Uterus (tissue), 4 donors: ENCODE measurements around the gene MBNL3. TPM values are rescaled to one million over a fixed set of nuclear protein-coding genes. Genes with fewer than 3 reads are reported as not detected.

Source experiments
- DNase-seq, 2 donors: peaks; one replicate each; pipeline ENCODE4 v3.0.0-alpha.2; 2019 to 2020
- H3K27ac ChIP-seq, 2 donors: fragments of 200-600 bp; sonication (generic); 1 replicate in 1 of 2; 2 replicates in 1 of 2; pipeline ENCODE4 v1.5.1; 2016 to 2018
- H3K27me3 ChIP-seq, 2 donors: fragments of 200-600 bp; sonication (generic); one replicate each; pipeline ENCODE4 v1.5.1; 2018 to 2019; ENCODE audit warnings: control low read depth in 1 of 2
- H3K36me3 ChIP-seq, 2 donors: fragments of 200-600 bp; sonication (generic); one replicate each; pipeline ENCODE4 v1.5.1; 2019; ENCODE audit warnings: control low read depth in 1 of 2
- H3K4me1 ChIP-seq, 2 donors: fragments of 200-600 bp; sonication (generic); one replicate each; pipeline ENCODE4 v1.5.1; 2018 to 2019; ENCODE audit warnings: control low read depth in 1 of 2
- H3K4me3 ChIP-seq, 2 donors: fragments of 200-600 bp; sonication (generic); 1 replicate in 1 of 2; 2 replicates in 1 of 2; pipeline ENCODE4 v1.5.1; 2018 to 2019; ENCODE audit warnings: mild to moderate bottlenecking in 1 of 2
- H3K9me3 ChIP-seq, 2 donors: fragments of 200-600 bp; sonication (generic); one replicate each; pipeline ENCODE4 v1.5.1; 2019; ENCODE audit warnings: control low read depth in 1 of 2
- CTCF ChIP-seq, 4 experiments: fragments of 200-600 bp in 2 of 4; fragments of 450-650 bp in 2 of 4; sonication (generic) in 2 of 4; IDR thresholded peaks; one replicate each; pipeline ENCODE4 v1.5.1; 2016 to 2019; ENCODE audit warnings: antibody characterized with exemption in 4 of 4, mild to moderate bottlenecking in 2 of 4, moderate library complexity in 1 of 4
- POLR2A ChIP-seq, 2 donors: fragments of 450-650 bp; IDR thresholded peaks; one replicate each; pipeline ENCODE4 v1.6.1; 2016; ENCODE audit warnings: antibody characterized with exemption in 2 of 2, mild to moderate bottlenecking in 1 of 2, moderate library complexity in 1 of 2
- intact Hi-C: fragments of 100-400 bp; cut with DNase I; formaldehyde crosslinking; loops from one replicate; pipeline ENCODE4 v1.15.1; 2023; ENCODE audit warnings: low total_unique reads
- total RNA-seq, 4 donors: library from RNA; depleted of rRNA in 3 of 4; stranded (reverse); fragments of >200 nt in 3 of 4; gene quantifications; one replicate each; pipeline versions ENCODE4 v1.1.0 to v1.2.4, GENCODE V29; 2014 to 2023
- donor health status: DM: yes; HTN: yes; CAD: no.

MBNL3 gene
- total RNA-seq, 4 donors from 2014 or later = 13.2 to 90.2 (median 32.3) TPM

GRCh38 chrX:132394591-132394990, 94.2 kb downstream of the MBNL3 start:
- TF ChIP-seq CTCF (IDR thresholded peaks at IDR 0.05) = no peak
- TF ChIP-seq POLR2A (IDR thresholded peaks at IDR 0.05) = no peak
- intact Hi-C loops = no loop called here
- Histone ChIP-seq H3K4me1 (no peaks in the 10 kb centered on the region), H3K27me3 (no peaks in the 10 kb centered on the region), H3K9me3 (no peaks in the 10 kb centered on the region), H3K36me3 (no peaks in the 10 kb centered on the region), H3K4me3 (no peak overlapping the region), H3K27ac (no peak overlapping the region)
- DNase-seq = no peak

GRCh38 chrX:132393992-132394391, 94.8 kb downstream of the MBNL3 start:
- Histone ChIP-seq H3K27me3 (no peaks in the 10 kb centered on the region), H3K4me1 (no peaks in the 10 kb centered on the region), H3K9me3 (no peaks in the 10 kb centered on the region), H3K4me3 (no peak overlapping the region), H3K36me3 (no peaks in the 10 kb centered on the region), H3K27ac (no peak overlapping the region)
- TF ChIP-seq CTCF (IDR thresholded peaks at IDR 0.05) (no peak), POLR2A (IDR thresholded peaks at IDR 0.05) (no peak)
- no peak for DNase-seq
- intact Hi-C loops = no loop called here

GRCh38 chrX:132393485-132393884, 95.4 kb downstream of the MBNL3 start:
- no peak for DNase-seq
- Histone ChIP-seq H3K4me3 (no peak overlapping the region), H3K27me3 (no peaks in the 10 kb centered on the region), H3K36me3 (no peaks in the 10 kb centered on the region), H3K9me3 (no peaks in the 10 kb centered on the region), H3K4me1 (no peaks in the 10 kb centered on the region), H3K27ac (no peak overlapping the region)
- TF ChIP-seq CTCF (IDR thresholded peaks at IDR 0.05) (no peak), POLR2A (IDR thresholded peaks at IDR 0.05) (no peak)
- intact Hi-C loops = no loop called here

GRCh38 chrX:132393085-132393484, 95.8 kb downstream of the MBNL3 start:
- no peak for DNase-seq
- Histone ChIP-seq H3K9me3 (no peaks in the 10 kb centered on the region), H3K36me3 (no peaks in the 10 kb centered on the region), H3K27ac (no peak overlapping the region), H3K4me3 (no peak overlapping the region), H3K4me1 (no peaks in the 10 kb centered on the region), H3K27me3 (no peaks in the 10 kb centered on the region)
- TF ChIP-seq CTCF (IDR thresholded peaks at IDR 0.05) (no peak), POLR2A (IDR thresholded peaks at IDR 0.05) (no peak)
- intact Hi-C loops = no loop called here

- intact Hi-C loops = no loop called here
- Histone ChIP-seq H3K36me3 (no peaks in the 10 kb centered on the region), H3K27me3 (no peaks in the 10 kb centered on the region), H3K9me3 (no peaks in the 10 kb centered on the region), H3K27ac (no peak overlapping the region), H3K4me1 (no peaks in the 10 kb centered on the region), H3K4me3 (no peak overlapping the region)
- no peak for TF ChIP-seq POLR2A (IDR thresholded peaks at IDR 0.05)
- TF ChIP-seq CTCF (IDR thresholded peaks at IDR 0.05) = no peak
- DNase-seq = no peak
Measured at GRCh38 chrX:132390792-132391191, 98.0 kb downstream of the MBNL3 start.
